Smooth muscle cell (in vitro differentiated cells): ENCODE measurements around the gene DOK5. TPM values are rescaled to one million over a fixed set of nuclear protein-coding genes. Genes with fewer than 3 reads are reported as not detected.

Experiments
- DNase-seq: peaks from one replicate; lab custom pipeline; 2025; ENCODE audit not compliant: unreplicated experiment; lab: John Stamatoyannopoulos, UW
- H2AFZ ChIP-seq: fragments of 200-600 bp; sonication (generic); 2 replicates; pipeline ENCODE4 v1.6.0; 2016; ENCODE audit warnings: antibody characterized with exemption, low read depth, mild to moderate bottlenecking
- H3F3A ChIP-seq: fragments of 200-600 bp; sonication (generic); 2 replicates; pipeline ENCODE4 v1.6.0; 2017; ENCODE audit warnings: antibody characterized with exemption, low read depth
- H3K27ac ChIP-seq: fragments of 200-600 bp; sonication (generic); 2 replicates; pipeline ENCODE4 v1.5.1; 2016; ENCODE audit warnings: low read depth, mild to moderate bottlenecking
- H3K27me3 ChIP-seq: fragments of 200-600 bp; sonication (generic); 2 replicates; pipeline ENCODE4 v1.6.1; 2016; ENCODE audit warnings: low read depth, mild to moderate bottlenecking
- H3K36me3 ChIP-seq: fragments of 200-600 bp; sonication (generic); 2 replicates; pipeline ENCODE4 v1.5.1; 2016; ENCODE audit warnings: low read depth
- H3K4me1 ChIP-seq: fragments of 200-600 bp; sonication (generic); 2 replicates; pipeline ENCODE4 v1.5.1; 2016; ENCODE audit warnings: low read depth
- H3K4me2 ChIP-seq: fragments of 200-600 bp; sonication (generic); 2 replicates; pipeline ENCODE4 v1.6.0; 2016; ENCODE audit warnings: mild to moderate bottlenecking
- H3K4me3 ChIP-seq: fragments of 200-600 bp; sonication (generic); 2 replicates; pipeline ENCODE4 v1.5.1; 2016; ENCODE audit warnings: mild to moderate bottlenecking
- H3K79me2 ChIP-seq: fragments of 200-600 bp; sonication (generic); 2 replicates; pipeline ENCODE4 v1.6.0; 2016; ENCODE audit warnings: low read depth, mild to moderate bottlenecking
- H3K9ac ChIP-seq: fragments of 200-600 bp; sonication (generic); 2 replicates; pipeline ENCODE4 v1.6.0; 2016; ENCODE audit warnings: low read depth
- H3K9me3 ChIP-seq: fragments of 200-600 bp; sonication (generic); replicated peaks from 2 replicates; pipeline ENCODE4 v1.5.1; 2016; ENCODE audit warnings: low read depth
- H4K20me1 ChIP-seq: fragments of 200-600 bp; sonication (generic); 2 replicates; pipeline ENCODE4 v1.6.0; 2016; ENCODE audit warnings: low read depth
- CTCF ChIP-seq: fragments of 200-600 bp; sonication (generic); IDR thresholded peaks from 2 replicates; pipeline ENCODE4 v1.5.1; 2017; ENCODE audit warnings: borderline replicate concordance, mild to moderate bottlenecking, antibody characterized with exemption; ENCODE audit not compliant: insufficient read depth, poor library complexity, severe bottlenecking
- WGBS: methylation state at CpG from one replicate; pipeline ENCODE4 v1.1.7; 2016; ENCODE audit warnings: low lambda C conversion rate; 5-methylcytosine and 5-hydroxymethylcytosine counted together
- polyA plus RNA-seq: library from polyadenylated mRNA; unstranded; fragments of >200 nt; fragmentation: Nextera tagmentation; extraction: Ambion mirVana; gene quantifications from 2 replicates; pipeline ENCODE4 v1.2.1, GENCODE V29; 2016
- total RNA-seq: library from RNA; depleted of rRNA; stranded (reverse); fragments of >200 nt; gene quantifications from 2 replicates; pipeline ENCODE4 v1.2.3, GENCODE V29; 2014

Gene DOK5
- total and polyA plus RNA-seq, 2 experiments from 2014 or later, result 7.7 to 10.4 TPM

GRCh38 chr20:54657268-54657826 is 182.0 kb downstream of the DOK5 start:
- H2AFZ ChIP-seq, result no peak overlapping the region
- no peak overlapping the region for H3K4me2 ChIP-seq
- 76% methylated on average over 2 of the region's 2 CpGs for WGBS
- no peaks in the 10 kb centered on the region for H3F3A ChIP-seq
- H3K4me3 ChIP-seq, result no peak overlapping the region
- H4K20me1 ChIP-seq, result no peaks in the 10 kb centered on the region
- no peaks in the 10 kb centered on the region for H3K27me3 ChIP-seq
- DNase-seq, result no peak
- TF ChIP-seq CTCF, result no peak
- H3K27ac ChIP-seq, result no peak overlapping the region
- H3K9ac ChIP-seq, result no peak overlapping the region
- peaks cover 13% of the 10 kb centered on the region for H3K4me1 ChIP-seq
- H3K36me3 ChIP-seq, result no peaks in the 10 kb centered on the region
- no peaks in the 10 kb centered on the region for H3K79me2 ChIP-seq
- no peaks in the 10 kb centered on the region for H3K9me3 ChIP-seq

GRCh38 chr20:54658525-54658924 is 183.1 kb downstream of the DOK5 start:
- no peak for TF ChIP-seq CTCF
- Histone ChIP-seq H3K36me3 (no peaks in the 10 kb centered on the region), H3K27me3 (no peaks in the 10 kb centered on the region), H3K9me3 (no peaks in the 10 kb centered on the region), H3K4me2 (no peak overlapping the region), H4K20me1 (no peaks in the 10 kb centered on the region), H3F3A (no peaks in the 10 kb centered on the region), H3K27ac (no peak overlapping the region), H3K4me1 (peaks cover 22% of the 10 kb centered on the region), H3K9ac (no peak overlapping the region), H2AFZ (no peak overlapping the region), H3K4me3 (no peak overlapping the region), H3K79me2 (no peaks in the 10 kb centered on the region)
- 92% methylated on average over 5 of the region's 5 CpGs for WGBS
- DNase-seq, result no peak

- Histone ChIP-seq H3K36me3 (no peaks in the 10 kb centered on the region), H2AFZ (no peak overlapping the region), H3K9ac (no peak overlapping the region), H3K4me3 (no peak overlapping the region), H3K4me1 (peaks cover 17% of the 10 kb centered on the region), H3K4me2 (no peak overlapping the region), H3K9me3 (no peaks in the 10 kb centered on the region), H3K27ac (no peak overlapping the region), H3F3A (no peaks in the 10 kb centered on the region), H3K79me2 (no peaks in the 10 kb centered on the region), H4K20me1 (no peaks in the 10 kb centered on the region), H3K27me3 (no peaks in the 10 kb centered on the region)
- WGBS, result 57% methylated on average over 3 of the region's 3 CpGs
- DNase-seq, result no peak
- no peak for TF ChIP-seq CTCF
Measured at GRCh38 chr20:54661265-54661664, 185.9 kb downstream of the DOK5 start.

GRCh38 chr20:54661880-54662465 is 186.6 kb downstream of the DOK5 start:
- no peaks in the 10 kb centered on the region for H4K20me1 ChIP-seq
- no peaks in the 10 kb centered on the region for H3F3A ChIP-seq
- no peaks in the 10 kb centered on the region for H3K36me3 ChIP-seq
- H3K9me3 ChIP-seq, result no peaks in the 10 kb centered on the region
- H3K4me3 ChIP-seq, result no peak overlapping the region
- H3K27me3 ChIP-seq, result no peaks in the 10 kb centered on the region
- no peak for DNase-seq
- H2AFZ ChIP-seq, result no peak overlapping the region
- no peak overlapping the region for H3K9ac ChIP-seq
- no peak for TF ChIP-seq CTCF
- 31% methylated on average over 8 of the region's 8 CpGs for WGBS
- peaks cover 17% of the 10 kb centered on the region for H3K4me1 ChIP-seq
- H3K79me2 ChIP-seq, result no peaks in the 10 kb centered on the region
- H3K27ac ChIP-seq, result no peak overlapping the region
- no peak overlapping the region for H3K4me2 ChIP-seq
